Measurements from ENCODE around the gene USF1.

GRCh38 chr1:161088587-161089110 is 42.9 kb upstream of the USF1 start:
- no peak for TF ChIP-seq POLR2A (IDR thresholded peaks at IDR 0.05; ENCODE audit: low read length)
- TF ChIP-seq GATA1 (IDR thresholded peaks at IDR 0.05; ENCODE audit: low read depth, low read length), result no peak
